H1 (cell line): Measurements from ENCODE around the gene BORCS8. TPM values are rescaled to one million over a fixed set of nuclear protein-coding genes. Genes with fewer than 3 reads are reported as not detected.

Experiments
- SIX5 ChIP-seq: IDR thresholded peaks from 2 replicates; pipeline ENCODE4 v1.6.1; 2011; ENCODE audit warnings: mild to moderate bottlenecking, low read depth, low read length
- polyA plus RNA-seq, 7 experiments: library from polyadenylated mRNA; depleted of rRNA in 3 of 7; stranded (reverse) in 5 of 7; unstranded in 2 of 7; fragments of >200 nt in 5 of 7; fragments of 200-250 nt in 2 of 7; gene quantifications; 1 replicate in 5 of 7; 2 replicates in 1 of 7; 4 replicates in 1 of 7; pipeline versions ENCODE4 v1.2.1 to v1.2.3, GENCODE V29; 2011 to 2013; ENCODE audit warnings: missing spikeins in 2 of 7, mixed read lengths in 2 of 7
- total RNA-seq: library from RNA; stranded (reverse); fragmentation: NEBNext Ultra II Directional; extraction: Animal tissue kit (Norgen Biotek cat#: 25700); gene quantifications from 2 replicates; pipeline ENCODE4 v1.2.1, GENCODE V29; 2021
- TF ChIP-seq, protein P1 (sequence below), 3 experiments: IDR thresholded peaks; 1 replicate in 2 of 3; 2 replicates in 1 of 3; pipeline versions ENCODE4 v1.5.1 to v1.6.1; 2011; ENCODE audit warnings: low read length in 3 of 3, mild to moderate bottlenecking in 3 of 3, inconsistent platforms in 2 of 3, low read depth in 1 of 3, moderate library complexity in 1 of 3; ENCODE audit not compliant: insufficient read depth in 1 of 3; ENCODE audit errors: control extremely low read depth in 1 of 3

Gene BORCS8
- total and polyA plus RNA-seq, 2 of the 8 experiments (the other 6 are each of a cell fraction or from before 2014, with no cell fraction given): 15.0 to 15.9 TPM

DNA sequence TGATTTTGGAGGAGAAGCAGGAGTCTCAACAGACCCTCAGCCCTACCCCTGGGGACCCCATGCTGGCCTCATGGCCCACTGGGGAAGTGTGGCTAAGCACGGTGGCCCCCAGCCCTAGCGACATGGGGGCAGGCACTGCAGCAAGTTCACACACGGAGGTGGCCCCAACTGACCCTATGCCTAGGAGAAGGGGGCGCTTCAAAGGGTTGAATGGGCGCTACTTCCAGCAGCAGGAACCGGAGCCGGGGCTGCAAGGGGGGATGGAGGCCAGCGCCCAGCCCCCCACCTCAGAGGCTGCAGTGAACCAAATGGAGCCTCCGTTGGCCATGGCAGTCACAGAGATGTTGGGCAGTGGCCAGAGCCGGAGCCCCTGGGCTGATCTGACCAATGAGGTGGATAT, 34.7 kb upstream of the BORCS8 start (continued):
- TF ChIP-seq, protein P1, sequence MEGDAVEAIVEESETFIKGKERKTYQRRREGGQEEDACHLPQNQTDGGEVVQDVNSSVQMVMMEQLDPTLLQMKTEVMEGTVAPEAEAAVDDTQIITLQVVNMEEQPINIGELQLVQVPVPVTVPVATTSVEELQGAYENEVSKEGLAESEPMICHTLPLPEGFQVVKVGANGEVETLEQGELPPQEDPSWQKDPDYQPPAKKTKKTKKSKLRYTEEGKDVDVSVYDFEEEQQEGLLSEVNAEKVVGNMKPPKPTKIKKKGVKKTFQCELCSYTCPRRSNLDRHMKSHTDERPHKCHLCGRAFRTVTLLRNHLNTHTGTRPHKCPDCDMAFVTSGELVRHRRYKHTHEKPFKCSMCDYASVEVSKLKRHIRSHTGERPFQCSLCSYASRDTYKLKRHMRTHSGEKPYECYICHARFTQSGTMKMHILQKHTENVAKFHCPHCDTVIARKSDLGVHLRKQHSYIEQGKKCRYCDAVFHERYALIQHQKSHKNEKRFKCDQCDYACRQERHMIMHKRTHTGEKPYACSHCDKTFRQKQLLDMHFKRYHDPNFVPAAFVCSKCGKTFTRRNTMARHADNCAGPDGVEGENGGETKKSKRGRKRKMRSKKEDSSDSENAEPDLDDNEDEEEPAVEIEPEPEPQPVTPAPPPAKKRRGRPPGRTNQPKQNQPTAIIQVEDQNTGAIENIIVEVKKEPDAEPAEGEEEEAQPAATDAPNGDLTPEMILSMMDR (IDR thresholded peaks at IDR 0.05; ENCODE audit: control extremely low read depth in 1 of 3, insufficient read depth in 1 of 3, low read depth in 1 of 3, low read length in 3 of 3): no peak
- TF ChIP-seq SIX5: no peak
